HG02763 (cell line): ENCODE data around the gene TEX52.

Source experiments
- ATAC-seq: cut with Tn5 transposase; IDR thresholded peaks from one replicate; pipeline ENCODE4 v1.9.1; 2021; ENCODE audit warnings: mild to moderate bottlenecking, moderate library complexity; ENCODE audit not compliant: unreplicated experiment

The TEX52 gene

GRCh38 chr12:2857021-2857431 lies at the start of gene TEX52:
Gene TEX52 (minus strand): TSS chr12:2857039. CDS start chr12:2857026, 13 bp downstream.
- no peak for ATAC-seq

DNA sequence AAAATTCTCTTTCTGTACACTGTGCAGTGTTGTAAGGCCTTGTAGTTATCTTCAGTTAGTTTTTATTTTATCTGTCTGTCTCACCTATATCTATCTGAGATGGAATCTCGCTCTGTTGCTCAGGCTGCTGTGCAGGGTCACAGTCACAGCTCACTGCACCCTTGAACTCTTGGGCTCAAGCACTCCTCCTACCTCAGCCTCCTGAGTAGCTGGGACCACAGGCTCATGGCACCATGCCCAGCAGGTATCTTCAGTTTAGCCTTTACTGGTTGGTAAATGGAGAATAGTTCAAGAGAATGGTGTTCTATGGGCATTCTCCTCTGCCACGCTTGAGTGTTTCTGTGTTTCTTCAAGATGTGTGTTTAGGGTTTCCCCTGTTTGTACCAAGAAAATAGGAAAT lies 47.4 kb upstream of the TEX52 start:
- no peak for ATAC-seq

DNA sequence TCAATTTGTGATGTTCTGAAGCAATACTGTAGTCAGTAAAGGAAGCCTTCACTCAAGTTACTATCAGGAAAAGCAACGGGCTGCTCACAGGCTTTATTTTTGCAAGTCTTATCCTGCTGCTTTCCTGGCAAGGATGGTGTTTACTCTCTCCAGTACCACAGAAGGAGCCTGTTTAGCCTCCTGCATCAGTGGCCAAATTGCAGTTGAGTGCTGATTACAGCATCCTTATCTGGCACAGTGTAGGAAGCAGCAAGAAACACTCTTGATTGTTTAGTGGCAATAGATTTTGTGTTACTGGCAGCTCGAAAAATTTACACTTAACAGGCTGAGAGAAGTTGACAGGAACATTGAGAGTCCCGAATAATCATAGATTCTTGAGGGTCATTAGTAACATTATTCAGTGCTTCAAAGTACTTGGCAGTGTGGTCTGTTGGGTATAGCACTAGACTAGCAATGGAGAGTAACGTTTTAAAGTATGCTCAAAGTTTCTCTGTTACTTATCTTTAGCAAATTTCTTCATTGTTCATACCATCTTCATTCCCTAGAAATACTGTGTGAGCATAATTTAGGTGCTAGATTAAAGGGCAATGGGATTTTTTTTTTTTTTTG lies 45.5 kb upstream of the TEX52 start:
- no peak for ATAC-seq

DNA sequence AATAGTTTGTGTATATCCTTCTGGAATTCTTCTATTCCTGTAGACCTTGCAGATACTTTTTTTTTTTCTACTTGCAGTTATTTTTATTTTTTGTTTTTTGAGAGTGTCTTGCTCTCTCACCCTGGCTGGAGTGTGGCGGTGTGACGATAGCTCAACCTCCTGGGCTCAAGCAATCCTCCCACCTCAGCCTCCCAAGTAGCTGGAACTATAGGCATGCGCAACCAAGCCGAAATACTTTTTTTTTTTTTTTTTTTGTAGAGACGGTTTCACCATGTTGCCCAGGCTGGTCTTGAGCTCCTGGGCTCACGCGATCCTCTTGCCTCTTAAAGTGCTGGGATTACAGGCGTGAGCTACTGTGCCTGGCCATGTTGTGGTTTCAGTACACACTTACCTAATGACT lies 43.8 kb upstream of the TEX52 start:
- no peak for ATAC-seq

GRCh38 chr12:2897418-2897817 lies 40.6 kb upstream of the TEX52 start:
- no peak for ATAC-seq

DNA sequence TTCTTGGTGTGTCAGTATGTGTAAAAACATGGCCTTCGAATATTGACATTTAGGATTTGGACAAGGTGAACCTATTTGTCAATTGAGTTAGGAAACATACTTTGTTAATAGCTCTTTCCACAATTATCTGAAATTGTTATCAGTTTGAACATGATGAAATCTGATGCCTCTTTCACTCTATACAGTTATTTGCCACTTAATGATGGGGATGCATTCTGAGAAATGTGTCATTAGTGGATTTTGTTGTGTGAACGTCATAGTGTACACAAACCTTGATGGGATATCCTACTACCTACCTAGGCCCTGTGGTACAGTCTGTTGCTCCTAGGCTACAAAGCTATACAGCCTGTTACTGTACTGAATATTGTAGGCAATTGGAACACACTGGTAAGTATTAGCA lies 38.7 kb upstream of the TEX52 start:
- ATAC-seq, result no peak

DNA sequence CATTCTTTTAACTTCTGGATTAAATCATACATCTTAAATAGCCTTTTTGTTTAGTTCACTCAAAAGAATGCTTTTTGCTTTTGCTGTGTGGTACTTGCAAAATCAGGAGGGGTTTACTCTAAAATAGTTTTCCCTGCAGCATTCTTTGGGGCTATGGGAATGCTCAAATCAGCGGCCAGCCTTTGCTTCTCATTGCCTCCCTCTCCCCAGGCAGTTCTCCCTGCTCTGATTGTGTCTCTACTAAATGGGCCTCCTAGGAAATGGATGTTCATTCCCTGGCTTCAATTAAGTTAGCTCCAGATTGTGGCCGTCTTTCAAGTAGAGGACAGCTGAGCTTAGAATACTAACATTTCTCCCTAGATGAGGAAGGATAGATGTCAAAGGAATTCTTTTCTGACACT lies 38.2 kb upstream of the TEX52 start:
- ATAC-seq, result no peak

GRCh38 chr12:2893007-2893406 lies 36.2 kb upstream of the TEX52 start:
- no peak for ATAC-seq

GRCh38 chr12:2892246-2892645 lies 35.4 kb upstream of the TEX52 start:
- ATAC-seq, result no peak

GRCh38 chr12:2891240-2892053 lies 34.6 kb upstream of the TEX52 start:
- ATAC-seq, result peak; percentile 10

GRCh38 chr12:2890388-2891239 lies 33.8 kb upstream of the TEX52 start, which contains the start of gene TULP3:
Gene TULP3 (plus strand): TSS chr12:2890891. CDS start chr12:2890948, 57 bp downstream.
- ATAC-seq, result peak; percentile 95

GRCh38 chr12:2890001-2890387 lies 33.2 kb upstream of the TEX52 start:
- ATAC-seq, result no peak

DNA sequence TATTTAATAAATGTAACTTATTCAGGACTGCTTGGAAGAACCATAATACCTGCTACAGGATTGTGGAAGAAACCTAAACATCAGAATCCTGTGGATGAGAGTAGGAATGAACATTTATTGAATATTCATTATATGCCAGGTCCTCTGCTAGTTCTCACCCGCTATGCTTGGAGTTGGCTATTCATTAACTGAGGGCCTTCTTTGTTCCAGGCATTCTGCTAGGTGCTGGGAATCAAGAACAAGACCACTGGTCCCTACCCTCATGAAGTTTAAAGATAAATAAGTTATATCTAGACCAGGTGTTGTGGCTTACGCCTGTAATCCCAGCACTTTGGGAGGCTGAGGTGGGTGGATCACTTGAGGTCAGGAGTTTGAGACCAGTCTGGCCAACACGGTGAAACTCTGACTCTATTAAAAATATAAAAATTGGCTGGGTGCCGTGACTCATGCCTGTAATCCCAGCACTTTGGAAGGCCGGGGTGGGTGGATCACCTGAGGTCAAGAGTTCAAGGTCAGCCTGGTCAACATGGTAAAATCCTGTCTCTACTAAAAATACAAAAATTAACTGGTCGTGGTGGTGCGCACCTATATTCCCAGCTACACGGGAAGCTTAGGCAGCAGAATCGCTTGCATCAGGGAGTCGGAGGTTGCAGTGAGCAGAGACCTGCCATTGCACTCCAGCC lies 30.1 kb upstream of the TEX52 start:
- no peak for ATAC-seq

DNA sequence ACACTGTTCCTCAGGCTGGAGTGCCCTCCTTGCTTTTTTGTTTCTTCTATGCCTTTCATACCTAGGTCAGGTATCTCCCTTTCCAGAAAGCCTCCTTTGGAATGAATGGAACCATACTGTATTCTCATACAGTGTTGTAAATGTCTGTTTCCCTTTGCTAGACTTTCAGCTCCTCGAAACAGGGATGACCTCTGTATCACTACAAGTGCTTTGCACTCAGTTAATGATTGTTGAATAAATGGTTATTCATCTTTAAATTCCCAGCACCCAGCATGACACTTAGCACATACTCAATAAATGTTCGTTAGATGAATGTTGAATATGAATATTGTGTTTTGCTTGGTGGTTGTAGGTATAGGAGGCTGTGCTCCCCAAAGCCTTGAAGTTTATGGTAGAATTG lies 28.0 kb upstream of the TEX52 start:
- no peak for ATAC-seq

- ATAC-seq, result no peak
These were observed 23.0 kb upstream of the TEX52 start for GRCh38 chr12:2879853-2880252.

- no peak for ATAC-seq
These were observed 21.3 kb upstream of the TEX52 start for GRCh38 chr12:2877953-2878732.

GRCh38 chr12:2877047-2877952 lies 20.5 kb upstream of the TEX52 start, which contains the start of the genes FOXM1 and RHNO1:
Gene FOXM1 (minus strand): TSS chr12:2877174. CDS start chr12:2874478, 2,696 bp downstream.
Gene RHNO1 (plus strand): TSS chr12:2877223. CDS start chr12:2885367, 8,144 bp downstream.
- ATAC-seq, result peak; percentile 73

DNA sequence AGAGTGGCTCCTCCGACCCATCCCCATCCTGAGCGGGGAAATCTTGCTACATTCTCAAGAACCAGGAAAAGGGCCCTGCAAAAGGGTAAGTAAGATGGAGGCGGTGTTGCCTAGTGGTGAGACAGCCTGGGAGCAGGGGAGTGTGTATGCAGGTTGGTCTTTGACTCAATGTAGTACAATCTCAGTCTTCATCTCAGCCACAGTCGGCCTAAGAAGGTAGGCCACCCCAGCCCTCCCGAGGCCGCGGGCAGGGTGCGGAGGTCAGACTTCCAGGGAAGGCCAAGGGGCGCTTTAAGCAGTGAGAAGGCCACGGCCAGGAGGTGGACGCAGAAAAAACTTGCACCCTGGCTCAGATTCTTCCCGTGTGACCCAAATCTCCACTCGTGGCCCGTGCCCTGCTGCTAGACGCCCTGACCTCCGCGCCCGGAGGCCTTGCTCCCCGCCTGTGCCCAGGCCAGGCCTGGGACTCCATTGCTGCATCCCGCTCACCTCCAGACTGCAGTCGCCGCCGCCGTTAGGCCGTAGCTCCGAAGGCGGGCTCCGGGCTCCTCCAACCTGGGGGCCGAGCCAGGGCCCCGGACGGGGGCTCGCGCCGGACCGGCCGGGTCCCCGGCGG lies 19.7 kb upstream of the TEX52 start:
- ATAC-seq, result peak; percentile 9
